ENCODE measurements around the gene PHACTR1. TPM values are rescaled to one million over a fixed set of nuclear protein-coding genes. Genes with fewer than 3 reads are reported as not detected.

The PHACTR1 gene
- total RNA-seq, 1 donor from 2014 or later: 2.2 TPM

GRCh38 chr6:13044390-13044789 lies 327.8 kb downstream of the PHACTR1 start:
- no peak for DNase-seq (ENCODE audit: low read depth)
- TF ChIP-seq CTCF (IDR thresholded peaks at IDR 0.05; ENCODE audit: insufficient read depth, low read length, poor library complexity, severe bottlenecking): no peak
- no peaks in the 10 kb centered on the region for H3K36me3 ChIP-seq (ENCODE audit: control insufficient read depth, insufficient read depth, low read length)
- no peak overlapping the region for H3K4me3 ChIP-seq (ENCODE audit: low read depth, low read length)
- H3K27me3 ChIP-seq (ENCODE audit: control insufficient read depth, insufficient read depth, low read length): no peaks in the 10 kb centered on the region

- TF ChIP-seq CTCF (IDR thresholded peaks at IDR 0.05; ENCODE audit: insufficient read depth, low read length, poor library complexity, severe bottlenecking): no peak
- Histone ChIP-seq H3K4me3 (ENCODE audit: low read depth, low read length) (no peak overlapping the region), H3K27me3 (ENCODE audit: control insufficient read depth, insufficient read depth, low read length) (no peaks in the 10 kb centered on the region), H3K36me3 (ENCODE audit: control insufficient read depth, insufficient read depth, low read length) (no peaks in the 10 kb centered on the region)
- no peak for DNase-seq (ENCODE audit: low read depth)
Measured at GRCh38 chr6:13044896-13045295, 328.3 kb downstream of the PHACTR1 start.

- Histone ChIP-seq H3K27me3 (ENCODE audit: control insufficient read depth, insufficient read depth, low read length) (no peaks in the 10 kb centered on the region), H3K36me3 (ENCODE audit: control insufficient read depth, insufficient read depth, low read length) (no peaks in the 10 kb centered on the region), H3K4me3 (ENCODE audit: low read depth, low read length) (no peak overlapping the region)
- no peak for DNase-seq (ENCODE audit: low read depth)
- TF ChIP-seq CTCF (IDR thresholded peaks at IDR 0.05; ENCODE audit: insufficient read depth, low read length, poor library complexity, severe bottlenecking): no peak
Measured at GRCh38 chr6:13045676-13046075, 329.1 kb downstream of the PHACTR1 start.

GRCh38 chr6:13046084-13046483 lies 329.5 kb downstream of the PHACTR1 start:
- no peak for DNase-seq (ENCODE audit: low read depth)
- no peaks in the 10 kb centered on the region for H3K27me3 ChIP-seq (ENCODE audit: control insufficient read depth, insufficient read depth, low read length)
- no peak for TF ChIP-seq CTCF (IDR thresholded peaks at IDR 0.05; ENCODE audit: insufficient read depth, low read length, poor library complexity, severe bottlenecking)
- no peaks in the 10 kb centered on the region for H3K36me3 ChIP-seq (ENCODE audit: control insufficient read depth, insufficient read depth, low read length)
- H3K4me3 ChIP-seq (ENCODE audit: low read depth, low read length): no peak overlapping the region

GRCh38 chr6:13048113-13048512 lies 331.5 kb downstream of the PHACTR1 start:
- no peaks in the 10 kb centered on the region for H3K27me3 ChIP-seq (ENCODE audit: control insufficient read depth, insufficient read depth, low read length)
- H3K4me3 ChIP-seq (ENCODE audit: low read depth, low read length): no peak overlapping the region
- H3K36me3 ChIP-seq (ENCODE audit: control insufficient read depth, insufficient read depth, low read length): no peaks in the 10 kb centered on the region
- no peak for TF ChIP-seq CTCF (IDR thresholded peaks at IDR 0.05; ENCODE audit: insufficient read depth, low read length, poor library complexity, severe bottlenecking)
- no peak for DNase-seq (ENCODE audit: low read depth)

GRCh38 chr6:13049666-13050254 lies 333.2 kb downstream of the PHACTR1 start:
- DNase-seq (ENCODE audit: low read depth): no peak
- Histone ChIP-seq H3K27me3 (ENCODE audit: control insufficient read depth, insufficient read depth, low read length) (no peaks in the 10 kb centered on the region), H3K4me3 (ENCODE audit: low read depth, low read length) (no peak overlapping the region), H3K36me3 (ENCODE audit: control insufficient read depth, insufficient read depth, low read length) (no peaks in the 10 kb centered on the region)
- no peak for TF ChIP-seq CTCF (IDR thresholded peaks at IDR 0.05; ENCODE audit: insufficient read depth, low read length, poor library complexity, severe bottlenecking)
